Progenitor cell of endocrine pancreas (in vitro differentiated cells): Measurements from ENCODE around the gene ACSS2. TPM values are rescaled to one million over a fixed set of nuclear protein-coding genes. Genes with fewer than 3 reads are reported as not detected.

ENCODE experiments used
- DNase-seq: peaks from one replicate; pipeline ENCODE4 v3.0.0; 2021; ENCODE audit warnings: low spot score; ENCODE audit not compliant: unreplicated experiment
- H3K27ac Mint-ChIP-seq: 2 replicates; pipeline ENCODE4 v1.8.0; 2021; ENCODE audit warnings: mild to moderate bottlenecking, moderate library complexity, mixed read lengths
- H3K27me3 Mint-ChIP-seq: 2 replicates; pipeline ENCODE4 v1.8.0; 2021; ENCODE audit warnings: mixed read lengths
- H3K36me3 Mint-ChIP-seq: 2 replicates; pipeline ENCODE4 v1.8.0; 2022; ENCODE audit warnings: mixed read lengths; ENCODE audit not compliant: insufficient read depth
- H3K4me1 Mint-ChIP-seq: 2 replicates; pipeline ENCODE4 v1.8.0; 2021; ENCODE audit warnings: low read depth, mixed read lengths
- H3K4me3 Mint-ChIP-seq: 2 replicates; pipeline ENCODE4 v1.8.0; 2021; ENCODE audit warnings: low read depth, mild to moderate bottlenecking, moderate library complexity, mixed read lengths
- H3K9me3 Mint-ChIP-seq: 2 replicates; pipeline ENCODE4 v1.8.0; 2021; ENCODE audit warnings: low read depth, mixed read lengths
- CTCF ChIP-seq: fragments of 200-600 bp; sonication (generic); IDR thresholded peaks from one replicate; pipeline ENCODE4 v1.5.0; 2021; ENCODE audit warnings: antibody characterized with exemption, mild to moderate bottlenecking; ENCODE audit not compliant: unreplicated experiment
- total RNA-seq: library from RNA; stranded (reverse); gene quantifications from 2 replicates; pipeline ENCODE4 v1.2.1, GENCODE V29; 2021

ACSS2 gene
- total RNA-seq, 1 donor from 2014 or later, result 31.3 TPM

GRCh38 chr20:34852298-34852697 is 24.1 kb upstream of the ACSS2 start:
- no peak for TF ChIP-seq CTCF
- Mint-ChIP-seq H3K4me3 (no peak overlapping the region), H3K36me3 (peaks cover 11% of the 10 kb centered on the region), H3K9me3 (no peaks in the 10 kb centered on the region), H3K27ac (no peak overlapping the region), H3K27me3 (no peaks in the 10 kb centered on the region), H3K4me1 (no peaks in the 10 kb centered on the region)
- no peak for DNase-seq

- H3K9me3 Mint-ChIP-seq, result no peaks in the 10 kb centered on the region
- H3K27ac Mint-ChIP-seq, result no peak overlapping the region
- peaks cover 25% of the 10 kb centered on the region for H3K36me3 Mint-ChIP-seq
These were observed 17.0 kb upstream of the ACSS2 start for GRCh38 chr20:34859367-34859766.

GRCh38 chr20:34859826-34860545 is 16.4 kb upstream of the ACSS2 start:
- H3K4me3 Mint-ChIP-seq, result no peak overlapping the region
- TF ChIP-seq CTCF, result no peak
- no peak for DNase-seq
- peaks cover 25% of the 10 kb centered on the region for H3K36me3 Mint-ChIP-seq
- H3K27ac Mint-ChIP-seq, result no peak overlapping the region
- no peaks in the 10 kb centered on the region for H3K27me3 Mint-ChIP-seq
- no peaks in the 10 kb centered on the region for H3K9me3 Mint-ChIP-seq
- no peaks in the 10 kb centered on the region for H3K4me1 Mint-ChIP-seq

More at GRCh38 chr20:34859367-34859766, 17.0 kb upstream of the ACSS2 start:
- DNase-seq, result no peak
- no peaks in the 10 kb centered on the region for H3K4me1 Mint-ChIP-seq
- TF ChIP-seq CTCF, result no peak
- no peak overlapping the region for H3K4me3 Mint-ChIP-seq
- no peaks in the 10 kb centered on the region for H3K27me3 Mint-ChIP-seq

- no peak for TF ChIP-seq CTCF
- H3K4me3 Mint-ChIP-seq, result no peak overlapping the region
- no peaks in the 10 kb centered on the region for H3K9me3 Mint-ChIP-seq
- no peaks in the 10 kb centered on the region for H3K4me1 Mint-ChIP-seq
- peaks cover 21% of the 10 kb centered on the region for H3K36me3 Mint-ChIP-seq
- no peak overlapping the region for H3K27ac Mint-ChIP-seq
- no peaks in the 10 kb centered on the region for H3K27me3 Mint-ChIP-seq
- DNase-seq, result no peak
These were observed 14.9 kb upstream of the ACSS2 start for GRCh38 chr20:34861386-34862084.

- no peak for TF ChIP-seq CTCF
- no peak overlapping the region for H3K4me3 Mint-ChIP-seq
- no peaks in the 10 kb centered on the region for H3K27me3 Mint-ChIP-seq
- no peaks in the 10 kb centered on the region for H3K9me3 Mint-ChIP-seq
- H3K4me1 Mint-ChIP-seq, result no peaks in the 10 kb centered on the region
- H3K36me3 Mint-ChIP-seq, result peaks cover 21% of the 10 kb centered on the region
- H3K27ac Mint-ChIP-seq, result no peak overlapping the region
- no peak for DNase-seq
These were observed 13.7 kb upstream of the ACSS2 start for GRCh38 chr20:34862724-34863123.
